GM19238 (cell line): ENCODE data around the gene OR10W1.

ENCODE experiments used
- DNase-seq: peaks from one replicate; pipeline ENCODE4 v3.0.0; 2011; ENCODE audit warnings: low spot score; ENCODE audit not compliant: insufficient read length

Gene OR10W1

GRCh38 chr11:58268142-58268541 is at the start of gene OR10W1:
Gene OR10W1, minus strand, starts transcription at chr11:58268260. Its CDS starts 402 bp downstream, at chr11:58267858.
- DNase-seq: no peak

- DNase-seq: no peak
Measured at GRCh38 chr11:58316142-58316541, 48.1 kb upstream of the OR10W1 start.

- no peak for DNase-seq
Measured at GRCh38 chr11:58301576-58301975, 33.5 kb upstream of the OR10W1 start.

- no peak for DNase-seq
Measured at GRCh38 chr11:58292017-58292416, 24.0 kb upstream of the OR10W1 start.

GRCh38 chr11:58289266-58289665 is 21.2 kb upstream of the OR10W1 start:
- no peak for DNase-seq

- DNase-seq: no peak
Measured at GRCh38 chr11:58286249-58286648, 18.2 kb upstream of the OR10W1 start.

- DNase-seq: no peak
Measured at GRCh38 chr11:58285483-58286040, 17.5 kb upstream of the OR10W1 start.

- no peak for DNase-seq
Measured at GRCh38 chr11:58276151-58276550, 8.1 kb upstream of the OR10W1 start.

GRCh38 chr11:58275002-58275401 is 6.9 kb upstream of the OR10W1 start:
- DNase-seq: no peak

- DNase-seq: no peak
Measured at GRCh38 chr11:58259983-58260382, 8.1 kb downstream of the OR10W1 start.

- no peak for DNase-seq
Measured at GRCh38 chr11:58254936-58255335, 13.1 kb downstream of the OR10W1 start.

GRCh38 chr11:58243954-58244353 is 24.1 kb downstream of the OR10W1 start:
- DNase-seq: no peak

- no peak for DNase-seq
Measured at GRCh38 chr11:58227956-58228615, 40.0 kb downstream of the OR10W1 start.

- no peak for DNase-seq
Measured at GRCh38 chr11:58222721-58223120, 45.3 kb downstream of the OR10W1 start.
